IPS-20b (cell line): Measurements from ENCODE around the gene GPR84.

Experiments
- H3K27ac ChIP-seq: one replicate; pipeline ENCODE4 v1.5.1; 2013; ENCODE audit warnings: low read length
- H3K27me3 ChIP-seq: 2 replicates; pipeline ENCODE4 v1.6.1; 2013; ENCODE audit warnings: mild to moderate bottlenecking, low read length, inconsistent platforms; ENCODE audit not compliant: insufficient read depth
- H3K36me3 ChIP-seq: 2 replicates; pipeline ENCODE4 v1.6.1; 2013; ENCODE audit warnings: low read depth, mild to moderate bottlenecking, inconsistent platforms, low read length, moderate library complexity; ENCODE audit not compliant: insufficient read depth
- H3K4me1 ChIP-seq: 2 replicates; pipeline ENCODE4 v1.6.1; 2013; ENCODE audit warnings: mild to moderate bottlenecking, control low read depth, inconsistent platforms, low read length, moderate library complexity; ENCODE audit not compliant: insufficient read depth
- H3K4me3 ChIP-seq: 2 replicates; pipeline ENCODE4 v1.5.1; 2013; ENCODE audit warnings: mild to moderate bottlenecking, low read length, inconsistent platforms
- H3K9ac ChIP-seq: 2 replicates; pipeline ENCODE4 v1.6.1; 2013; ENCODE audit warnings: low read depth, mild to moderate bottlenecking, inconsistent platforms, low read length, moderate library complexity
- H3K9me3 ChIP-seq: 2 replicates; pipeline ENCODE4 v1.6.1; 2013; ENCODE audit warnings: mild to moderate bottlenecking, low read depth, low read length, inconsistent platforms; ENCODE audit not compliant: insufficient read depth

Gene GPR84

GRCh38 chr12:54349679-54350078, 14.6 kb downstream of the GPR84 start:
- Histone ChIP-seq H3K27ac (no peak overlapping the region), H3K36me3 (peaks cover 45% of the 10 kb centered on the region), H3K4me3 (no peak overlapping the region), H3K4me1 (peaks cover 34% of the 10 kb centered on the region), H3K9ac (no peak overlapping the region), H3K9me3 (no peaks in the 10 kb centered on the region), H3K27me3 (peaks cover 22% of the 10 kb centered on the region; the same call in 1 of the 2 replicates)

GRCh38 chr12:54349036-54349435, 15.2 kb downstream of the GPR84 start:
- H3K27me3 ChIP-seq = peaks cover 22% of the 10 kb centered on the region; the same call in 1 of the 2 replicates
- peaks cover 33% of the 10 kb centered on the region for H3K4me1 ChIP-seq
- H3K27ac ChIP-seq = no peak overlapping the region
- H3K4me3 ChIP-seq = no peak overlapping the region
- peaks cover 46% of the 10 kb centered on the region for H3K36me3 ChIP-seq
- no peaks in the 10 kb centered on the region for H3K9me3 ChIP-seq
- no peak overlapping the region for H3K9ac ChIP-seq

GRCh38 chr12:54341378-54342300, 22.6 kb downstream of the GPR84 start:
- Histone ChIP-seq H3K9me3 (no peaks in the 10 kb centered on the region), H3K9ac (no peak overlapping the region), H3K27me3 (no peaks in the 10 kb centered on the region), H3K4me3 (no peak overlapping the region), H3K36me3 (peaks cover 51% of the 10 kb centered on the region), H3K27ac (no peak overlapping the region), H3K4me1 (no peaks in the 10 kb centered on the region)

- Histone ChIP-seq H3K27me3 (no peaks in the 10 kb centered on the region), H3K9me3 (no peaks in the 10 kb centered on the region), H3K4me3 (no peak overlapping the region), H3K27ac (no peak overlapping the region), H3K36me3 (peaks cover 46% of the 10 kb centered on the region), H3K4me1 (no peaks in the 10 kb centered on the region), H3K9ac (no peak overlapping the region)
Observed at GRCh38 chr12:54340846-54341245, 23.4 kb downstream of the GPR84 start.

- Histone ChIP-seq H3K4me1 (no peaks in the 10 kb centered on the region), H3K27me3 (no peaks in the 10 kb centered on the region), H3K36me3 (peaks cover 32% of the 10 kb centered on the region), H3K9ac (no peak overlapping the region), H3K4me3 (no peak overlapping the region), H3K27ac (no peak overlapping the region), H3K9me3 (no peaks in the 10 kb centered on the region)
Observed at GRCh38 chr12:54338698-54339296, 25.5 kb downstream of the GPR84 start.

GRCh38 chr12:54337854-54338650, 26.2 kb downstream of the GPR84 start:
- Histone ChIP-seq H3K9ac (no peak overlapping the region), H3K9me3 (no peaks in the 10 kb centered on the region), H3K27me3 (no peaks in the 10 kb centered on the region), H3K4me1 (no peaks in the 10 kb centered on the region), H3K27ac (no peak overlapping the region), H3K4me3 (no peak overlapping the region), H3K36me3 (peaks cover 25% of the 10 kb centered on the region)

- Histone ChIP-seq H3K27ac (no peak overlapping the region), H3K27me3 (no peaks in the 10 kb centered on the region), H3K36me3 (peaks cover 20% of the 10 kb centered on the region), H3K4me1 (no peaks in the 10 kb centered on the region), H3K9ac (no peak overlapping the region), H3K9me3 (no peaks in the 10 kb centered on the region), H3K4me3 (no peak overlapping the region)
Observed at GRCh38 chr12:54337280-54337842, 26.9 kb downstream of the GPR84 start.

GRCh38 chr12:54333420-54334034, 30.8 kb downstream of the GPR84 start:
- no peaks in the 10 kb centered on the region for H3K9me3 ChIP-seq
- no peaks in the 10 kb centered on the region for H3K36me3 ChIP-seq
- H3K27me3 ChIP-seq = no peaks in the 10 kb centered on the region
- no peak overlapping the region for H3K9ac ChIP-seq
- no peak overlapping the region for H3K4me3 ChIP-seq
- peaks cover 3% of the 10 kb centered on the region for H3K4me1 ChIP-seq
- H3K27ac ChIP-seq = no peak overlapping the region

- Histone ChIP-seq H3K9ac (no peak overlapping the region), H3K4me3 (no peak overlapping the region), H3K9me3 (no peaks in the 10 kb centered on the region), H3K4me1 (peaks cover 3% of the 10 kb centered on the region), H3K27ac (no peak overlapping the region), H3K27me3 (no peaks in the 10 kb centered on the region), H3K36me3 (no peaks in the 10 kb centered on the region)
Observed at GRCh38 chr12:54331461-54331860, 32.8 kb downstream of the GPR84 start.

- Histone ChIP-seq H3K36me3 (no peaks in the 10 kb centered on the region), H3K9ac (no peak overlapping the region), H3K27ac (no peak overlapping the region)
Observed at GRCh38 chr12:54330442-54330841, 33.8 kb downstream of the GPR84 start.

GRCh38 chr12:54329759-54330158, 34.5 kb downstream of the GPR84 start:
- H3K36me3 ChIP-seq = no peaks in the 10 kb centered on the region
- H3K9me3 ChIP-seq = no peaks in the 10 kb centered on the region
- H3K4me1 ChIP-seq = peaks cover 3% of the 10 kb centered on the region
- H3K27ac ChIP-seq = no peak overlapping the region
- H3K4me3 ChIP-seq = no peak overlapping the region; the same call in 1 of the 2 replicates
- no peak overlapping the region for H3K9ac ChIP-seq
- H3K27me3 ChIP-seq = no peaks in the 10 kb centered on the region

More at GRCh38 chr12:54330442-54330841, 33.8 kb downstream of the GPR84 start:
- no peak overlapping the region for H3K4me3 ChIP-seq
- peaks cover 3% of the 10 kb centered on the region for H3K4me1 ChIP-seq
- no peaks in the 10 kb centered on the region for H3K27me3 ChIP-seq
- no peaks in the 10 kb centered on the region for H3K9me3 ChIP-seq
